Measurements from ENCODE around the gene NUP155. TPM values are rescaled to one million over a fixed set of nuclear protein-coding genes. Genes with fewer than 3 reads are reported as not detected.
"Not testable (repeated sequence)": the region's sequence is repeated elsewhere in the genome, so short reads cannot be mapped to it uniquely, and the experiment has no call there.

The NUP155 gene
- total RNA-seq: 10 to 100 TPM; 56.6 to 62.4 TPM

GRCh38 chr5:37370864-37371726 is at the start of gene NUP155:
TSS of gene NUP155 (minus strand) at chr5:37371106. CDS start at chr5:37370977, 129 bp downstream.
- Mint-ChIP-seq H3K4me1 (peaks cover 32% of the 10 kb centered on the region), H3K4me3 (peak within 1 kb of the TSS; percentile 99), H3K9me3 (ENCODE audit: low read depth) (no peaks in the 10 kb centered on the region), H3K36me3 (peaks cover 13% of the 10 kb centered on the region), H3K27me3 (no peaks in the 10 kb centered on the region), H3K27ac (peak within 1 kb of the TSS; percentile 95)
- CTCF ChIA-PET: interaction anchor here (0.8 to 1.5 kb wide), 9 partner anchors 8 to 821 kb away, joined by 3 to 5 read pairs (median 4); partner anchors contain the start of gene WDR70
- peak; percentile 94 for DNase-seq
- ATAC-seq: peak; percentile 95

- H3K27me3 Mint-ChIP-seq: no peaks in the 10 kb centered on the region
- peaks cover 24% of the 10 kb centered on the region for H3K36me3 Mint-ChIP-seq
- CTCF ChIA-PET: no interaction called here
These were observed 46.4 kb upstream of the NUP155 start for GRCh38 chr5:37417347-37417746.

GRCh38 chr5:37415456-37415855 is 44.5 kb upstream of the NUP155 start:
- H3K4me1 Mint-ChIP-seq; H3K27me3 Mint-ChIP-seq; H3K9me3 Mint-ChIP-seq (ENCODE audit: low read depth); H3K27ac Mint-ChIP-seq; DNase-seq; H3K4me3 Mint-ChIP-seq; ATAC-seq; CTCF ChIA-PET: not testable (repeated sequence)
- H3K36me3 Mint-ChIP-seq: peaks cover 19% of the 10 kb centered on the region

More at GRCh38 chr5:37417347-37417746, 46.4 kb upstream of the NUP155 start:
- Mint-ChIP-seq H3K4me3 (no peak overlapping the region), H3K27ac (no peak overlapping the region), H3K4me1 (peaks cover 1% of the 10 kb centered on the region), H3K9me3 (ENCODE audit: low read depth) (no peaks in the 10 kb centered on the region)
- ATAC-seq (no peak), DNase-seq (no peak)

- ATAC-seq: no peak
These were observed 41.6 kb upstream of the NUP155 start for GRCh38 chr5:37412515-37412914.

DNA sequence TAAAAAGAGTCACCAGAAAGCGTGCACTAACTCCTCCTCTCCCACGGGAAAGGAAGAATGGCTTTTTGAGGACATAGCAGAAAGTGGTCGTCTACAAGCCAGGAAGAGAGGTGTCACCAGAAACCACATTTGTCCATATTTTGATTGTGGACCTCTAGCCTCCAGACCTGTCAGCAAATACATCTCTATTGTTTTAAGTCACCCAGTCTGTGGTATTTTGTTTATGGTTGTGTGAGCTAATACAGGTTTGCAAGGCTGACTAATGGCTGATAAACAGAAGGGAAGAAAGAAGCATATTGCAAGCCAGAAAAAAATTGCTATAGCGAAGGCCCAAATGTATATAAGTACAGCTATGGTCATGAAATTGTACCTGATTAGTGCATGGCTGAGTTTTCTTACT is 29.6 kb upstream of the NUP155 start:
- H3K36me3 Mint-ChIP-seq: peaks cover 16% of the 10 kb centered on the region
- ATAC-seq (no peak), DNase-seq (no peak)
- CTCF ChIA-PET: no interaction called here
- H3K4me3 Mint-ChIP-seq: no peak overlapping the region
- H3K9me3 Mint-ChIP-seq (ENCODE audit: low read depth): no peaks in the 10 kb centered on the region
- H3K27me3 Mint-ChIP-seq: no peaks in the 10 kb centered on the region
- H3K4me1 Mint-ChIP-seq: no peaks in the 10 kb centered on the region
- no peak overlapping the region for H3K27ac Mint-ChIP-seq

More at GRCh38 chr5:37412515-37412914, 41.6 kb upstream of the NUP155 start:
- DNase-seq: no peak
- Mint-ChIP-seq H3K36me3 (peaks cover 15% of the 10 kb centered on the region), H3K27me3 (no peaks in the 10 kb centered on the region), H3K9me3 (ENCODE audit: low read depth) (no peaks in the 10 kb centered on the region), H3K27ac (no peak overlapping the region), H3K4me1 (no peaks in the 10 kb centered on the region), H3K4me3 (no peak overlapping the region)
- CTCF ChIA-PET: interaction anchor here (0.7 to 3.4 kb wide), 22 partner anchors 8 to 780 kb away, joined by 3 to 21 read pairs (median 4); partner anchors contain the start of gene WDR70

DNA sequence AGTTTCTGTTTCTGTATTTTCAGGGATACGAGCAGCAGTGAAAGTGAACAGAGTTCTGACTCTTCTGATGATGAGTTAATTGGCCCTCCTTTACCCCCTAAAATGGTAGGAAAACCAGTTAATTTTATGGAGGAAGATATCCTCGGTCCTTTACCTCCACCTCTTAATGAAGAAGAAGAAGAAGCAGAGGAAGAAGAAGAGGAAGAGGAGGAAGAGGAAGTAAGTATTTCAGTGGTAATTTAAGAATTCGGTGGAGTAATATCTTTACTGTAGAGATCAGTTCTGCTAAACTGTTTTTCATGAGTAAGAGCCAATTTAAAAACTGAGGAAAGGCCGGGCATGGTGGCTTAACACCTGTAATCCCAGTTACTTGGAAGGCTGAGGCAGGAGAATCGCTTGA is 25.4 kb upstream of the NUP155 start:
- CTCF ChIA-PET: no interaction called here
- no peaks in the 10 kb centered on the region for H3K4me1 Mint-ChIP-seq
- DNase-seq (no peak), ATAC-seq (no peak)
- no peaks in the 10 kb centered on the region for H3K9me3 Mint-ChIP-seq (ENCODE audit: low read depth)
- peaks cover 21% of the 10 kb centered on the region for H3K36me3 Mint-ChIP-seq
- no peaks in the 10 kb centered on the region for H3K27me3 Mint-ChIP-seq
- no peak overlapping the region for H3K27ac Mint-ChIP-seq
- H3K4me3 Mint-ChIP-seq: no peak overlapping the region

GRCh38 chr5:37391591-37391990 is 20.7 kb upstream of the NUP155 start:
- Mint-ChIP-seq H3K36me3 (peaks cover 15% of the 10 kb centered on the region), H3K4me1 (no peaks in the 10 kb centered on the region), H3K4me3 (no peak overlapping the region), H3K27me3 (no peaks in the 10 kb centered on the region), H3K9me3 (ENCODE audit: low read depth) (no peaks in the 10 kb centered on the region), H3K27ac (no peak overlapping the region)
- no peak for DNase-seq
- ATAC-seq: no peak
- CTCF ChIA-PET: no interaction called here

GRCh38 chr5:37379100-37379628 is 8.3 kb upstream of the NUP155 start, which contains the start of gene WDR70:
TSS of gene WDR70 (plus strand) at chr5:37379318. CDS start at chr5:37379368, 50 bp downstream.
- H3K36me3 Mint-ChIP-seq; H3K9me3 Mint-ChIP-seq (ENCODE audit: low read depth); H3K27me3 Mint-ChIP-seq: not testable (repeated sequence)
- peak; percentile 87 for DNase-seq
- CTCF ChIA-PET: interaction anchor here (0.7 to 2.2 kb wide), 7 partner anchors 8 to 639 kb away, joined by 3 to 7 read pairs (median 4); partner anchors contain the start of gene NUP155
- Mint-ChIP-seq H3K4me1 (peaks cover 14% of the 10 kb centered on the region), H3K4me3 (peak within 1 kb of the TSS; percentile 96), H3K27ac (peak within 1 kb of the TSS; percentile 88)
- peak; percentile 99 for ATAC-seq

DNA sequence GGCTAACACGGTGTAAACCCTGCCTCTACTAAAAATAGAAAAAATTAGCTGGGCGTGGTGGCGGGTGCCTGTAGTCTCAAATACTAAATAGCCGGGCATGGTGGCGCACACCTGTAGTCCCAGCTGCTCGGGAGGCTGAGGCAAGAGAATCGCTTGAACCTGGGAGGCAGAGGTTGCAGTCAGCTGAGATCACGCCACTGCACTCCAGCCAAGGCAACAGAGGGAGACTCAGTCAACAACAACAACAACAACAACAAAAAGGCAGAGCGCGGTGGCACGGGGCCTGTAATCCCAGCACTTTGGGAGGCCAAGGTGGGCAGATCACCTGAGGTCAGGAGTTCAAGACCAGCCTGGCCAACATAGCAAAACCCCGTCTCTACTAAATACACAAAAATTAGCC is 7.2 kb upstream of the NUP155 start:
- H3K36me3 Mint-ChIP-seq, ATAC-seq: not testable (repeated sequence)

GRCh38 chr5:37375091-37375490 is 4.2 kb upstream of the NUP155 start:
- H3K4me3 Mint-ChIP-seq: no peak overlapping the region
- ATAC-seq (no peak), DNase-seq (no peak)
- CTCF ChIA-PET: no interaction called here
- H3K4me1 Mint-ChIP-seq: peaks cover 13% of the 10 kb centered on the region
- H3K27me3 Mint-ChIP-seq: no peaks in the 10 kb centered on the region
- H3K36me3 Mint-ChIP-seq: no peaks in the 10 kb centered on the region
- no peak overlapping the region for H3K27ac Mint-ChIP-seq
- no peaks in the 10 kb centered on the region for H3K9me3 Mint-ChIP-seq (ENCODE audit: low read depth)

More for the DNA sequence above, 7.2 kb upstream of the NUP155 start:
- CTCF ChIA-PET: interaction anchor here (1.3 kb wide), 1 partner anchor 35 kb away, joined by 4 read pairs; no protein-coding TSS in a partner anchor
- H3K9me3 Mint-ChIP-seq (ENCODE audit: low read depth); H3K27me3 Mint-ChIP-seq; DNase-seq: not testable (repeated sequence)
- Mint-ChIP-seq H3K4me3 (peak overlapping the region; percentile 50), H3K27ac (peak overlapping the region; percentile 67), H3K4me1 (peaks cover 14% of the 10 kb centered on the region)

- CTCF ChIA-PET: interaction anchor here (0.8 to 1.5 kb wide), 8 partner anchors 9 to 822 kb away, joined by 3 to 5 read pairs (median 3); partner anchors contain the start of gene WDR70
- H3K27ac Mint-ChIP-seq: peak overlapping the region; percentile 95
- H3K4me3 Mint-ChIP-seq: peak overlapping the region; percentile 99
- peaks cover 35% of the 10 kb centered on the region for H3K4me1 Mint-ChIP-seq
- no peak for DNase-seq
- H3K9me3 Mint-ChIP-seq (ENCODE audit: low read depth): no peaks in the 10 kb centered on the region
- peak; percentile 52 for ATAC-seq
- no peaks in the 10 kb centered on the region for H3K27me3 Mint-ChIP-seq
- peaks cover 17% of the 10 kb centered on the region for H3K36me3 Mint-ChIP-seq
These were observed 399 bp downstream of the NUP155 start for GRCh38 chr5:37370550-37370863.

DNA sequence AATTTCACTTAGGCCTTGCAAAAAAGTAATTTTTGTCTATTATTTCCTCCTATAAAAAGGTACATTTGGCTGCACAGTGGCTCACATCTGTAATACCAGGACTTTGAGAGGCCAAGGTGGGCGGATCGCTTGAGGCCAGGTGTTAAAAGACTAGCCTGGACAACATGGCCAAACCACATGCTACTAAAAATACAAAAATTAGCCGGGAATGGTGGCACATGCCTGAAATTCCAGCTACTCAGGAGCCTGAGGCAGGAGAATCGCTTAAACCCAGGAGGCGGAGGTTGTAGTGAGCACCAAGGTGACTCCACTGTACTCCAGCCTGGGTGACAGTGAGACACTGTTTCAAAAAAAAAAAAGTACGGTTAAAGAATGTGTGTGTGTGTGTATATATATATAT is 15.7 kb downstream of the NUP155 start:
- ATAC-seq: no peak
- Mint-ChIP-seq H3K4me1 (no peaks in the 10 kb centered on the region), H3K36me3 (peaks cover 24% of the 10 kb centered on the region), H3K27me3 (no peaks in the 10 kb centered on the region), H3K9me3 (ENCODE audit: low read depth) (no peaks in the 10 kb centered on the region), H3K4me3 (no peak overlapping the region), H3K27ac (no peak overlapping the region)
- CTCF ChIA-PET: no interaction called here
- DNase-seq: no peak

DNA sequence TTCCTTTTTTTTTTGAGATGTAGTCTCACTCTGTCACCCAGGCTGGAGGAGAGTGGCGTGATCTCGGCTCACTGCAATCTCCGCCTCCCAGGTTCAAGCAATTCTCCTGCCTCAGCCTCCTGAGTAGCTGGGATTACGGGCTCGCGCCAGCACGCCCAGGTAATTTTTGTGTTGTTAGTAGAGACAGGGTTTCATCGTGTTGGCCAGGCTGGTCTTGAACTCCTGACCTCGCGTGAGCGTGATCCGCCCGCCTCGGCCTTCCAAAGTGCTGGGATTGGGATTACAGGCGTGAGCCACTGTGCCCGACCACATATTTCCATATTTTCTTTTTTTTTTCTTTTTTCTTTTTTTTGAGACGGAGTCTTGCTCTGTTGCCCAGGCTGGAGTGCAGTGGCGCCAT is 28.2 kb downstream of the NUP155 start:
- H3K4me3 Mint-ChIP-seq; DNase-seq; ATAC-seq; CTCF ChIA-PET; H3K27me3 Mint-ChIP-seq; H3K27ac Mint-ChIP-seq; H3K9me3 Mint-ChIP-seq (ENCODE audit: low read depth); H3K4me1 Mint-ChIP-seq: not testable (repeated sequence)
- H3K36me3 Mint-ChIP-seq: peaks cover 52% of the 10 kb centered on the region

DNA sequence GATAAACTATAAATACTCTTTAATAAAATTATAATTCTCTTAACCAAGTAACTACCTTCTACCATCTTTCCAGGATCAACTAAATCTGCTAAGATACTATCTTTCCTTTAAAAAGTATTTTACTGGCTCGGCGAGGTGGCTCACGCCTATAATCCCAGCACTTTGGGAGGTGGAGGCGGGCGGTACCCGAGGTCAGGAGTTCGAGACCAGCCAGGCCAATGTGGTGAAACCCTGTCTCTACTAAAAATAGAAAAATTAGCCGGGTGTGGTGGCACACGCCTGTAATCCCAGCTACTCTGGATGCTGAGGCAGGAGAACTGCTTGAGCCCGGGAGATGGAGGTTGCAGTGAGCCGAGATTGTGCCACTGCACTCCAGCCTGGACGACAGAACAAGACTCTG is 36.2 kb downstream of the NUP155 start:
- H3K27ac Mint-ChIP-seq; CTCF ChIA-PET; H3K4me3 Mint-ChIP-seq; H3K4me1 Mint-ChIP-seq; H3K9me3 Mint-ChIP-seq (ENCODE audit: low read depth); H3K27me3 Mint-ChIP-seq; ATAC-seq; DNase-seq: not testable (repeated sequence)
- H3K36me3 Mint-ChIP-seq: peaks cover 37% of the 10 kb centered on the region

Measured in activated CD8-positive, alpha-beta memory T cell treated with anti-CD3 and anti-CD28 coated beads, Interleukin-2, amount 10 ng/mL, durations not matched to agents 7 days and 5 days (primary cell).